Activated gamma-delta T cell treated with Interleukin-2 at 50 U/mL for 16 hours (primary cell): ENCODE measurements around the gene VPS13D.

Experiments
- DNase-seq: peaks from one replicate; pipeline ENCODE4 v3.0.0-alpha.2; 2020

VPS13D gene

DNA sequence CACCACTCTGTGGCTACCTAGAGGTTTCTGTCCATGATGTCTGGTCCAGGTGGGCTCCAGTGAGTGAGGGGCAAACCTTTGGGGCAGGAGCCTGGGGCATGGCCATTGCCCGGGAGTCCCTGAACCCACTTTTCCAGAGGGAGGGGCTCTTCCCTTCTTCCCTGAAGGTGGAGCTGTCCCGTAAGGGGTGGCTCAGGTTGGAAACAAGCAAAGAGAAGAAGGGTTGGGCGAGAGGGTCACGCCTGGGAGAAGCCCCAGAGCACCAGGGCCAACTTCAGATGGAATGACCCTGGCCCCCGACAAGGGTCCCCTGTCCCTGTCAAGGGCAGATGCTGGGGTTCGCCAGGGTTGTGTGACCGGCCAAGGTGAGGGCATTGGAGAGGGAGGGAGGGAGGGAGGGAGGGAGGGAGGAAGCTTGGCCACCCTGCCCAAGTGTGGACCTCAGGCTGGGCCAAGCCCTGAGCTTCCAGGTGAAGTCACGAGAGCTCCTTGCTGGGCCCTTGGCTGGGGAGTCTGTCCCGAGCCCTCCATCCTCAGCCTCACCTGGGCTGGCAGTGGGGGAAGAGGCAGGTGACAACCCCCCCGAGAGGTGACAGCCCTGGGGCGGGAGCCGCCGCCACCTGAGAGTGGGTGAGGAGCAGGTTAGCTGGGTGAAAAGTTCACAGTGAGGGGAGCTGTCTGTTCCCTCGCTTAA, 318.6 kb downstream of the VPS13D start:
- DNase-seq: no peak

DNA sequence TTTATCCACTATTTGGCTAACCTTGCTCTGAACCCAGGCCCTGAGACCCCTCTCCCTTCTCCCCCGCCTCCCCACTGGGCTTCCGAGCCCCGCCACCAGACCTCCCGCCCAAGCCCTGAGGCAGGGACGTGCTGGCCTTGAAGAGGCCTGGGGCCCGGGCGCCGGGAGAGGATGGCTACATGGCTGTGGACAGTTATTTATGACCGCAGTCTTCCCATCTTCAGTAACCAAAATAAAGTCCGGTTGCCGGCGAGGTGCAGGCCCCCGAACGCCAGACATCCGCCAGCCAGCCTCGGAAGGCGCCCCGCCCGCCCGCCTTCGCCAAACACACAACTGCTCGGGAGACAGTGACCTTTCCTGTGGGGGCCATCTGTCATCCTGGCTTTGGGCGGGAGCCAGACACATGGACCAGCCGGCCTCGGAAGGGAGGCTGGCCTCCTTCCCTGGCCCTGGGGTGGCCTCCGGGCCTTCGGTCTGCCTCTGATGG, 319.2 kb downstream of the VPS13D start:
- DNase-seq: no peak

DNA sequence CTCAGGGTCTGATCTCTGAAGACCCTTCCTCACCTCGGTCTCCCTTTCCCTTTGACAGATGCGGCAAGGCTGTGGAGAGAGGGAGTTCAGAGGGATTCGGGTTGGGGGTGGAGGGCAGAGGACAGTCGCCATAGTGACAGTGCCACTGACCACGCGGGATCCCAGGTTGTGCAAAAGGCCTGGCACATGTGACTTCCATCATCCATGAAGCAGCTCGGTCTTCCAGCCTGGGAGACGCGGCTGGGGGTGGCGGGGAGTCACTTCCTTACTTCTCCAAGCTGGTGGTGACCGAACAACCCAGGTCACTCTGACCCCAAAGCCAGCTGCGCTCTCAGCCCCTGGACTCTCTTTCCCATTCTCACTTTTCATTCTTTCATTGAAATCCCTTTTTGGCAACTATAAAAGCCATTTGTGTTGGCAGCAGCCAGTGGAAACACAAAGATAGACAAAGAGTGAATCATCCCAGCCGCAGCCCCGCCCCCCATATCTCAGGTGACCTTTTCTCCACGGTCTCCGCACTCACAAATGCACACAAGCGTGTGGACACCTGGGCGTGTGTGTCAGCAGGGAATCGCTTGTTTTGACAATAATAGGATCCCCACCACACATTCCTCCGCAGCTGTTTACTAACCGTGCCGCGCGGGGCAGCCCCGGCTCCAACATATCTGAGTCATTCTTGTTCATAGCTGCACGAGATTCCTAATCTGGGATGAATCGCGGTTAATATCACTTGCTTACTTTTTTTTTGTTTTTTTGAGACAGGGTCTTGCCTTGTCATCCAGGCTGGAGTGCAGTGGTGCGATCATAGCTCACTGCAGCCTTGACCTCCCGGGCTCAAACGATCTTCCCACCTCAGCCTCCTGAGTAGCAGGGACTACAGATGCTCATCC, 319.9 kb downstream of the VPS13D start:
- DNase-seq: no peak

DNA sequence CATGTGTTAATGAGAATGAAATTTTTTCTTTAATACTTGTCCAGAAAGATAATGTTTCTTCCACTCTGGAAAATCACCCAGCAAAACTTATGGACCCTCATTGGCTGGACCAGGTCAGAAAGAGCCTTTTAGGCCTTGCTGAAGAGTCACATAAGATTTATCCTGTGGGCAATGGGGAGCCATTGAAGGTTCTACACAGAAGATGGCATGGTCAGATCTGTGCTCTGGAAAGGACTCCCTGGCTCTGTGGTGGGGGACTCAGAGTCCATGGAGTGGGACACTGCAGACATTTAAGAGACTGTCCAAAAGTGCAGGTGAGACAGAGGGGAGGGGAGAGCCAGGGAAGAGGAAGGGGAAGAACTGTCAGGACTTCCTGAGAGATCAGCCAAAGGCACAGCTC, 321.8 kb downstream of the VPS13D start:
- DNase-seq: no peak

DNA sequence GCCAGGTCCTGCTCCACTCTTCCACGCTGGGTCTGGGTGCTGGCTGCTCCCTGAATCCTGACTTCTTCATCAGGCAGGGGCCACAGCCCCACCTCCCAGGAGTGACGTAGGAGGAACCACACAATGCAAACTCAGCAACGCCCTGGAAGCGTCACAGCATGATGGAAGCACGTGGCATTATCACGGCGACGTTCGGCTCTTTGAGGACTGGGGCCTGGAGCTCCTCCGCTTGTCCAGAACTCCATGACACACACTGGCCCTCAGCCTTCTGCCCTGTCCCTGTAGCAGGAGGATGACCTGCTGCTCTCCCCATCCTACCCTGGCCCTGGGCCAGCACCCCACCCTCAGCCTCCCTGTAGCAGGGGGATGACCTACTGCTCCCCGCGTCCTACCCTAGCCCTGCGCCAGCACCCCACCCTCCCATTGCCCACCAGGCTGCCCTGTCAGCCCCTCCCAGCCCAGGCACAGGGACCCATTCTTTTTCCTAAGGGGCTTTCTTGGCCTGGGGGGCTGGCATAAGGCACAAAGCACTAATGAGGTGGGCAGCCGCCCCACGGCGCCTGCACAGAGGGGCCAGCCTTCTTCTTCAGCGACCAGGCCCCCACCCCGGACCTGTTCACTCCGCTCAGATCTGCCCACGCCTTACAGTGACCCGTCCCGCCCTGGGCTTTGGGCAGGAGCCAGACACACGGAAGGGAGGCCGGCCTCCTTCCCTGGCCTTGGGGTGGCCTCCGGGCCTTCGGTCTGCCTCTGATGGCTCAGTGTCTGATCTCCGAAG, 322.5 kb downstream of the VPS13D start:
- DNase-seq: no peak

DNA sequence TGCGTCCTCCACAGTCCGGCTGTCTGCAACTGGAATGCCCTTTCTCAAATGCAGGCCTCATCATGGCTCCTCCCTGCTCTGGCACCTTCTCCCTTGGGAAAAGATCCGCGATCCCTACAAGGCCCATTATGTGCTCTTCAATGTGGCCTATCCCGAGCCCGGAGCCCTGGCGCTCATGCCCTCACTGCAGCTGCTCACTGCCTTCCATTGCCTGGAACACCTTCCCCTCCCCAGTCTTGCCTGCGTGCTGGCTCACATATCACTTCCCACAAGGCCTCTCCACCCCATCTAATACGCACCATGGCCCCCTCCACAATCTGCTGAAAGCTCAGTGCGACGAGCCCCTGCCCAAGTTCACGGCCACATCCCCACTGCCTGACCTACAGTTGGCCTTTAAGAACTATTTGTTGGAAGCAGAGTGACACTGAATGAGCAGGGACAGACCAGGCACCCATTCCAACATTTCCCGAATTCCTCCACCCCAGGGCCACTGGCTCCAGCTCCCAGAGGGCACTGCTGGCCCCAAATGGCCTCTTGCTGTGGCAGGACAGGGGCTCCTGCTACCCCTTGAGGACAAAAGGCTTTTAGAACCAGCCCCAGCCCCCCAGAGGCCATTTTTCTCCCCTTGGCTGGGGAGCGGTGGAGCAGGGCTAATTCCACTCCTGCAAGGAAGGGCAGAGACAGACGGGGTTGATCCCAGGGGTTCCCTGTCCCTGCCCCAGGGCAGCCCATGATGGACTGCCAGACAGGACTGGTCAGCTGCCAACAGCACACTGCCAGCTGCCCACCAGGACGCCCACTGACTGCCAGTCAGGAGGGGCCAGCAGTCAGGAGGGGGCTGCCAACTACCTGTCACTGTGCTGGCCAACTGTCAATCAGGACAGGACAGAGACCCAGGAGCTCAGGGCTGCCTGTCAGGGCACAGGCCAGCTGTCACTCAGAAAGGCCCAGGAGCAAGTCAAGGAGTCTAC, 323.4 kb downstream of the VPS13D start:
- no peak for DNase-seq

DNA sequence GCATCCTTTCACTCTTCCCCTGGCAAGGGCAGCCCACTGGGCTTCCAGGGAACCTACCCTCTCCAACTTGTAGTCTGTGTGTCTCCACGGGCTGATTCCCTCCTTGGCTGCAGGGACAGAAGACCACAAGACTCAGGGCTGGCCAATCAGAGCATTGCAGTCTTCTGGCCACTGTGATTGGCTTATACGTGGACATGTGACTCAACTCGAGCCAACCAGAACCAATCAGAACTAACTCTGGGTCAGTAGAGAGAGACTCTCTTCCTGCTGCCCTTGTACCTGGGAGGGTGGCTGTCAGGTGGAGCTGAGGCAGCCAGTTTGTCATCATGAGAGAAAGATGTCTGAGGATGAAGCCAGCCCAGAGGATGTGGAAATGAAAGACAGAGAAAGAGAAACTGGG, 324.1 kb downstream of the VPS13D start:
- DNase-seq: no peak

DNA sequence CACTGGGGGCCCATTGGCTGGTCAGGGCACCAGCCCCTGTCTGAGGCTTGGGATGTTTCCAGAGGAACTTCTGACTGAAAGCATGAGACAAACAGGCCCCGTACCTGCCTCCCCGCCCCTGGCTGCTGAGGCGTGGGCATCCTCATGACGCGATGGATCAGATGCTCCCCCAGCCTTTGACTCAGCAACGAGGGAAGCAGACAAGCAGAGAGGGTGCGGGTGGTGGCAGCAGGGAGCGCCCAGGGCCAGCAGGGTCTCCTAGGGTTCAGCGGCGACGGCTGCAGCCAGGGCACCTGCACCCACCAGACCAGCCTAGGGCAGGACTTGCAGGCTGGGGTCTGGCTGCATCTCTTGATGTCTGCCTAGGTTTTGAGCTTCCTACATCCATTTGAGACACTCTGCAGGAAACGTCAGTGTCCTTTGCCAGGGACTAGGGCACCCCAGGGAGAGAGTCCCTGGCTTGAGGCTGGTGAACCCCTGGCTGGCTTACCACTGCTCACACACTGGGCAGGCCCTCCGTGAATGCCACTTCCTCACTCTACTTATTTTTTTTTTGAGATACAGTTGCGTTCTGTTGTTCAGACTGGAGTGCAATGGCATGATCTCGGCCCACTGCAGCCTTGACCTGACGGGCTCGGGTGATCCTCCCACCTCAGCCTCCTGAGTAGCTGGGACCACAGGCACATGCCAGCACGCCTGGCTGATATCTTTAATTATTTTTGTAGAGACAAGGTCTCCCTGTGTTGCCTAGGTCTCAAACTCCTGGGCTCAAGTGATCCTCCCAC, 324.9 kb downstream of the VPS13D start:
- DNase-seq: no peak

DNA sequence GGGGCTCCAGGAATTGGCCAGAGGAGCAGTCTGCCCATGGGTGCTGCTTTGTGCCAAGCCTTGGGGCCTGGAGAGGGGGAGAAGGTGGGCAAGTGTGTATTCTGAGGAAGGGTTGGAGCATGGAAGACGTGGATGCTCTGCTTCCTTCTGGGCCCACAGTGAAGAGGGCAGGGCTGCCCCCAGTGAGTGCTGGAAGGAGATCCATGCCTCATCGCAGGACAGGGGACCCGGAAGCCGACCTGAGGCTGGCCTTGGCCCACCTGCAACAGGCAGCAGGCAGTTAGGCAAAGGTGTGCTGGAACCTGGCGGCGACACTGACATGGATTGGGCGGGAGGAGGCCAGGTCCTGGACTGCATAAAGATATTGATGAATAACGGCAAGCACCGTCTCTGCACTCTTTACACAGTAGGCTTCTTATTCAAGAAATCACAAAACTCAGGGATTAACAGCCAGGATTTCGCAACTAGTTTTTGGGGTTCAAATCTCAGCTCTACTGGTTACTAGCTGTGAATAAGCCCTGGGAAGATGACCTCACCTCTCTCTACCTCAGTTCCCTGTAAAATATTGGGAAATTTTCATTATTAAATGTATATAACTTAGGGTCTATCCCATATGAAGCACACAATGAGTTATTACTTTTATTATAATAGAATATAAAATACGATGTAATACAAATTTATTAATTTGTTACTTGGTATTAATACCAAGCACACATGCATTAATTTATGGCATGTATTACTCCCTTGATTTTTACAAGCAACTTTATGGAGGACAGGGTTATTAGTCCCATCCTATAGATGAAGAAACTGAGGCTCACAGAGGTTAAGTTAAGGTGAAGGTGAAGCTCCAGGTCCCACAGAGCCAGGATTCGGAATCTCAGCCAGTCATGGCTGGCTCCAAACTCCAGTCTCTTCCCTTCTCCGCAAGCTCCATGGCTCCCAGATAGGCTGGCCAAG, 325.9 kb downstream of the VPS13D start:
- no peak for DNase-seq

DNA sequence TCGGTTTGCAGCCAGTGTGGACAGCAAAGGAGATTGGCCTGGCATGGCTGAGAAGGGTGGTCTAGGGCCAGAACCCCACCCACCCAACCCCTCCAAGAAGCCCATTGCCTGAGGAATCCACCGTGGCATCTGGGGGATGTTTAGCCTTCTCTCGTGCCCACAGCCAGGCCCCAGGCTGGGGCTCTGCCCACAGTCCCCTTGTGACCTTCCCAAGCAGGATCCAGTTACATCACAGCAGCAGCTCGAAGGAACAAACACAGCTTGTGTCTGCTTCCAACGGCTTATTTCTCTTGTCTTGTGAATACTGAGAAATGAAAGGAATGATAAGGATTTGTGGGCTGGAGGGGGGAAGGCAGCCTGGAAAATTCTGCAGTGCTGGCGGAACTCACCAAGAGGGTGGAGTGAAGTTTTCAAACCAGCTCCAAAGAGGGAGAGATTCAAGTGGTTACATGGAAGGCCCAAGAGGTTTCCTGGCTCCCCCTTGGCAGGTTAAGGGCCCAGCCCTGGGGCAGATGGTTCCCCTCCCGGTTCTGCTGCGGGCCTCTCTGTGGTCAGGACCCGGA, 326.6 kb downstream of the VPS13D start:
- DNase-seq: no peak

DNA sequence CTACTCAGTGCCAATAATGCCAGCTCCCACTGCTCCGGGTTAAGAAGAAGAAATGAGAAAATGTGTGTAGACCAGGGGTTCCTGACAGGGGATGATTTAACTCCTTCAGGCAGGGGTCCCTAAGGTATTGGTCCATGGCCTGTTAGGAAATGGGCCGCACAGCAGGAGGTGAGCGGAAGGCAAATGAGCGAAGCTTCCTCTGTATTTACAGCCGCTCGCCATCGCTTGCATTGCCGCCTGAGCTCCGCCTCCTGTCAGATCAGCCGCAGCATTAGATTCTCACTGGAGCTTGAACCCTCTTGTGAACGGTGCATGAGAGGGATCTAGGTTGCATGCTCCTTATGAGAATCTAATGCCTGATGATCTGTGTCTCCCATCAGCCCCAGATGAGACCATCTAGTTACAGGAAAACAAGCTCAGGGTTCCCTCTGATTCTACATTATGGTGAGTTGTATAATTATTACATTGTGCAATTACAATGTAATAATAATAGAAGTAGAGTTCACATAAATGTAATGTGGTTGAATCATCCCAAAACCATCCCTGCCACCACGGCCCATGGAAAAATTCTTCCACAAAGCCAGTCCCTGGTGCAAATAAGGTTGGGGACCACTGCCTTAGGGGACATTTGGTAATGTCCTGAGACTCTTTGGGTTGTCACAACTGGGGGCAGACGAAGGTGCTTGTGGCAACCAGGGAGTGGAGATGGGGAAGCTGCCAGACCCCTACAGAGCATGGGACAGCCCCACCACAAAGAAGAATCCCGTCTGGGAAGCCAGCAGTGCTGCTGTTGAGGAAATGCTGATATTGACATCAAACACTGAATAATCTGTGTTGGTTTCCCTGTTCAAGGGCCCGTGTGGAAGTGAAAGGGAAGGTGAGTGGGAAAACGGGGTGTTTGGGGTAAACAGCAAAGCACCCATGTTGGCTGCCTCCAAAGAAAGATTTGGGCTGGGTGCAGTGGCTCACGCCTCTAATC, 327.4 kb downstream of the VPS13D start:
- DNase-seq: no peak

DNA sequence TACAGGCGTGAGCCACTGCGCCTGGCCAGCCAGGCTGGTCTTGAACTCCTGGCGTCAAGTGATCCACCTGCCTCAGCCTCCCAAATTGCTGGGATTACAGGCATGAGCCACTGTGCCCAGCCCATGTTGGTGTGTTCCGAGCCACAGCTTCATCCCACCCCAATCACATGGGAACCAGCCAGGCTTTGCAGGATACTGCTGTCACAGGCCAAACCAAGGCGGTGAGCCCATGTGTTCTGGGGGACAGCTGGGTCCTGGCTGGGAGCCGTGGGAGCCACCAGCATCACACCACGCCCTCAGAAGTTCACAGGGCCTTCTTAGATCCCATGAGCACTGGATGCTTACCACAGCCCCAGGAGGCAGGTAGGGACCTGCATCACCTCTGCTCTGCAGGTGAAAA, 331.3 kb downstream of the VPS13D start:
- DNase-seq: no peak
